ENCODE data around the gene PARP12.

GRCh38 chr7:139993592-139993991, 69.2 kb downstream of the PARP12 start:
- no peak for TF ChIP-seq POLR2A (IDR thresholded peaks at IDR 0.05)
- no peak for TF ChIP-seq CTCF (IDR thresholded peaks at IDR 0.05)
